ENCODE results near the gene APOL1.

DNA sequence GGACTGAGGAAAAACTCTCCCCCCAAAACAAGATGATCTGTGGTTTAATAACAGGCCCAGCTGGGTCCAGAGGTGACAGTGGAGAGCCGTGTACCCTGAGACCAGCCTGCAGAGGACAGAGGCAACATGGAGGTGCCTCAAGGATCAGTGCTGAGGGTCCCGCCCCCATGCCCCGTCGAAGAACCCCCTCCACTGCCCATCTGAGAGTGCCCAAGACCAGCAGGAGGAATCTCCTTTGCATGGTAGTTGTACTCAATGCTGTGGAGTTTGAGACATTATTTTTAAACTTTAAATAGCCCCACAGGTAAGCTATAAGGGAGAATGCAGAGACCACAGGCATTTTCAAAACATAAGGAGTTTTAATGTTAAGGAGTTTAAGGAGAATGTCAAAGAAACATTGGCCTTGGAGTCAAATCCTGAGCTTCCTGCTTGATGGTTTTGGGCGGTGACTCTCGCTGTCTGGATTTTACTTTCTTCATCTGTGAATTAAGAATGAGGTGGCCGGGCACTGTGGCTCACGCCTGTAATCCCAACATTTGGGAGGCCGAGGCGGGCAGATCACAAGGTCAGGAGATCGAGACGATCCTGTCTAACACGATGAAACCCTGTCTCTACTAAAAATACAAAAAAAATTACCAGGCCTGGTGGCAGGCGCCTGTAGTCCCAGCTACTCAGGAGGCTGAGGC lies 6.8 kb downstream of the APOL1 start:
- TF ChIP-seq CTCF (IDR thresholded peaks at IDR 0.05 in 8 of 11, conservative IDR thresholded peaks at IDR 0.05 in 3 of 11) (no peak), POLR2A (IDR thresholded peaks at IDR 0.05) (no peak)
